IPS-18c (cell line): ENCODE measurements around the gene YES1.

Experiments
- H3K4me3 ChIP-seq: 2 replicates; pipeline ENCODE4 v1.7.0; 2013; ENCODE audit warnings: low read depth, mild to moderate bottlenecking, low read length, moderate library complexity; ENCODE audit not compliant: insufficient read depth
- H3K9me3 ChIP-seq: one replicate; pipeline ENCODE4 v1.6.1; 2013; ENCODE audit warnings: mild to moderate bottlenecking, low read length, moderate library complexity; ENCODE audit not compliant: control insufficient read depth, insufficient read depth

The YES1 gene

GRCh38 chr18:811892-812375, at the start of gene YES1:
Gene YES1 (minus strand): TSS chr18:812242. CDS start chr18:756827, 55,415 bp downstream.
- no peaks in the 10 kb centered on the region for H3K9me3 ChIP-seq
- peak within 1 kb of the TSS; percentile 92 for H3K4me3 ChIP-seq

- H3K9me3 ChIP-seq = no peaks in the 10 kb centered on the region
- no peak overlapping the region for H3K4me3 ChIP-seq
Observed at GRCh38 chr18:857986-858385, 45.9 kb upstream of the YES1 start.

GRCh38 chr18:853471-853870, 41.4 kb upstream of the YES1 start:
- Histone ChIP-seq H3K9me3 (no peaks in the 10 kb centered on the region), H3K4me3 (no peak overlapping the region)

GRCh38 chr18:850960-851359, 38.9 kb upstream of the YES1 start:
- Histone ChIP-seq H3K9me3 (no peaks in the 10 kb centered on the region), H3K4me3 (no peak overlapping the region)

- no peak overlapping the region for H3K4me3 ChIP-seq
- no peaks in the 10 kb centered on the region for H3K9me3 ChIP-seq
Observed at GRCh38 chr18:849021-849420, 37.0 kb upstream of the YES1 start.

- Histone ChIP-seq H3K9me3 (no peaks in the 10 kb centered on the region), H3K4me3 (no peak overlapping the region)
Observed at GRCh38 chr18:848062-848861, 36.2 kb upstream of the YES1 start.

- no peak overlapping the region for H3K4me3 ChIP-seq
Observed at GRCh38 chr18:845152-845819, 33.2 kb upstream of the YES1 start.

GRCh38 chr18:841647-842370, 29.8 kb upstream of the YES1 start:
- Histone ChIP-seq H3K9me3 (no peaks in the 10 kb centered on the region), H3K4me3 (no peak overlapping the region)

More at GRCh38 chr18:845152-845819, 33.2 kb upstream of the YES1 start:
- no peaks in the 10 kb centered on the region for H3K9me3 ChIP-seq

- no peaks in the 10 kb centered on the region for H3K9me3 ChIP-seq
- no peak overlapping the region for H3K4me3 ChIP-seq
Observed at GRCh38 chr18:840516-840915, 28.5 kb upstream of the YES1 start.

GRCh38 chr18:840023-840408, 28.0 kb upstream of the YES1 start:
- no peak overlapping the region for H3K4me3 ChIP-seq
- no peaks in the 10 kb centered on the region for H3K9me3 ChIP-seq

GRCh38 chr18:839224-840022, 27.4 kb upstream of the YES1 start:
- Histone ChIP-seq H3K4me3 (no peak overlapping the region), H3K9me3 (no peaks in the 10 kb centered on the region)

- H3K9me3 ChIP-seq = no peaks in the 10 kb centered on the region
- H3K4me3 ChIP-seq = no peak overlapping the region
Observed at GRCh38 chr18:837922-838321, 25.9 kb upstream of the YES1 start.

GRCh38 chr18:834082-834720, 22.2 kb upstream of the YES1 start:
- no peak overlapping the region for H3K4me3 ChIP-seq
- H3K9me3 ChIP-seq = no peaks in the 10 kb centered on the region

GRCh38 chr18:833197-833596, 21.2 kb upstream of the YES1 start:
- Histone ChIP-seq H3K4me3 (no peak overlapping the region), H3K9me3 (no peaks in the 10 kb centered on the region)

GRCh38 chr18:832085-832681, 20.1 kb upstream of the YES1 start:
- Histone ChIP-seq H3K4me3 (no peak overlapping the region), H3K9me3 (no peaks in the 10 kb centered on the region)

- Histone ChIP-seq H3K4me3 (no peak overlapping the region), H3K9me3 (no peaks in the 10 kb centered on the region)
Observed at GRCh38 chr18:830315-830901, 18.4 kb upstream of the YES1 start.
